ENCODE results near the gene SPTBN1. TPM values are rescaled to one million over a fixed set of nuclear protein-coding genes. Genes with fewer than 3 reads are reported as not detected.
A peak's percentile ranks its signal among the peaks of the same experiment; 100 is the strongest.

Gene SPTBN1
- total and polyA plus RNA-seq, 2 of the 4 experiments (the other 2 are of a cell fraction), result 49.1 to 241 TPM

DNA sequence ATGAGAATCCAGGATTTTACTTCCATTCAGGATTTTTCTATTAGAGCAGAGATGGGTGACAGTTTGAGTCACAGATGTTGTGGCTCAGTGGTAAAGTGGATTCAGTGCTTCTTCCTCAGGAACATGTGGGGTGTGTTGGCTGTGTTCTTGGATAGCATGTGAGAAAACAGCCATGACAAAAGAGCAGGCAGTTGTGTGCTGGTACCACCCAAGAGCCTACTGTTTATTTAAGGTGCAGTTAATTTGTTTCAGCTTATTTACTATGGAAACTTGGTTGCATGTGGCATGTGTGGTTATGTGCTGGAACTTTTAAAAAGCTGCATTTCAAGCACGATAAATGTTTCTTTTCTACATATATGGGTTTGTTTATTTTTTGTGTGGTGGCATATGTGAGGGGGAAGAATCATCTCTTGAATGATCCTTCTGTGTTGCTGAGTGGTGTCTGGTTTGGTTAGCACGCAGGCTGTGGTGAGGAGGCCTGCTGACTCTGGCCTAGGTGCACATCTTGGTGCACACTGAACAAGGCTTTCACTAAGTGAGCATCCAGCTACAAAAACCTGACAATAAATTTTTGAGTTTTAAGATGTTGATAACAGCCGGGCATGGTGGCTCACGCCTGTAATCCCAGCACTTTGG is 67.3 kb downstream of the SPTBN1 start:
- peaks cover 11% of the 10 kb centered on the region for H3K36me3 ChIP-seq (ENCODE audit: control insufficient read depth, insufficient read depth, low read length)
- H4K8ac ChIP-seq (ENCODE audit: low read depth in 2 of 2, low read length in 2 of 2), result no peak overlapping the region
- H4K20me1 ChIP-seq (ENCODE audit: insufficient read depth, low read length), result peaks cover 37% of the 10 kb centered on the region
- H3K27me3 ChIP-seq (ENCODE audit: control insufficient read depth, insufficient read depth, low read length), result no peaks in the 10 kb centered on the region
- intact Hi-C loops (cut with micrococcal nuclease) (loop anchor here (5.0 to 10.0 kb wide), 3 partner anchors 66 to 416 kb away; partner anchors contain the start of gene SPTBN1), in situ Hi-C loops (cut with MboI; ENCODE audit: low sequenced_read_pairs) (loop anchor here (10.0 kb wide), 1 partner anchor 181 kb away; no protein-coding TSS in a partner anchor), dilution Hi-C loops (cut with HindIII; ENCODE audit: low sequenced_read_pairs, unreplicated experiment) (no loop called here)
- no peak overlapping the region for H4K91ac ChIP-seq (ENCODE audit: insufficient read depth, low read depth, low read length)
- ATAC-seq (ENCODE audit: low read depth), result no peak
- peaks cover 41 to 80% of the 10 kb centered on the region in 2 experiments for H3K79me1 ChIP-seq (ENCODE audit: low read depth in 1 of 2, low read length in 2 of 2)
- POLR2A ChIA-PET (ENCODE audit: unreplicated experiment), result no interaction called here
- CTCF ChIA-PET, result interaction anchor here (0.8 to 2.1 kb wide), 4 partner anchors 10 to 416 kb away, joined by 3 to 6 read pairs (median 4); no protein-coding TSS in a partner anchor
- H3K14ac ChIP-seq (replicated peaks; ENCODE audit: low read depth, low read length), result no peak overlapping the region
- no TSS peak for BruUV-seq (replicated peaks)
- H3K9me1 ChIP-seq (ENCODE audit: insufficient read depth, low read length), result peaks cover 13% of the 10 kb centered on the region
- no peak overlapping the region for H2BK15ac ChIP-seq (ENCODE audit: low read depth, low read length)
- no peak overlapping the region for H3K27ac ChIP-seq (ENCODE audit: insufficient read depth, low read length)
- 0 out of 2 replicates have a peak overlapping the region, but pooled peaks have one; percentile 17 for H3K4ac ChIP-seq (ENCODE audit: low read depth, low read length)
- peaks cover 12% of the 10 kb centered on the region for H3K4me1 ChIP-seq (ENCODE audit: control insufficient read depth, insufficient read depth, low read length)
- WGBS, 2 experiments (ENCODE audit: extremely low coverage in 2 of 2, insufficient read length in 1 of 2), result no CpG with 5 or more reads among the region's 4 CpGs
- no peak overlapping the region for H2BK20ac ChIP-seq (ENCODE audit: low read depth, low read length)
- H3K4me3 ChIP-seq (ENCODE audit: insufficient read depth, low read depth, low read length), result no peak overlapping the region
- no peak overlapping the region for H4K5ac ChIP-seq (ENCODE audit: low read depth, low read length)
- no peak overlapping the region for H2BK120ac ChIP-seq (ENCODE audit: low read depth, low read length)
- no peak overlapping the region for H2BK5ac ChIP-seq (ENCODE audit: low read depth, low read length, poor library complexity, severe bottlenecking)
- no peaks in the 10 kb centered on the region for H3K9me3 ChIP-seq (ENCODE audit: control insufficient read depth, insufficient read depth, low read length)
- H2AFZ ChIP-seq (replicated peaks; ENCODE audit: low read length, poor library complexity), result no peak overlapping the region
- H3K18ac ChIP-seq (ENCODE audit: low read depth, low read length), result no peak overlapping the region
- TF ChIP-seq, protein P1, sequence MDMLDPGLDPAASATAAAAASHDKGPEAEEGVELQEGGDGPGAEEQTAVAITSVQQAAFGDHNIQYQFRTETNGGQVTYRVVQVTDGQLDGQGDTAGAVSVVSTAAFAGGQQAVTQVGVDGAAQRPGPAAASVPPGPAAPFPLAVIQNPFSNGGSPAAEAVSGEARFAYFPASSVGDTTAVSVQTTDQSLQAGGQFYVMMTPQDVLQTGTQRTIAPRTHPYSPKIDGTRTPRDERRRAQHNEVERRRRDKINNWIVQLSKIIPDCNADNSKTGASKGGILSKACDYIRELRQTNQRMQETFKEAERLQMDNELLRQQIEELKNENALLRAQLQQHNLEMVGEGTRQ (IDR thresholded peaks at IDR 0.05; ENCODE audit: low read depth, low read length), result no peak
- TF ChIP-seq MAZ (IDR thresholded peaks at IDR 0.05; ENCODE audit: borderline replicate concordance, low read depth, low read length), result no peak
- TF ChIP-seq CEBPB (IDR thresholded peaks at IDR 0.05; ENCODE audit: low read depth, low read length), result no peak
- TF ChIP-seq MAFK (IDR thresholded peaks at IDR 0.05; ENCODE audit: low read depth, low read length), result no peak
- TF ChIP-seq FOS (IDR thresholded peaks at IDR 0.05; ENCODE audit: low read depth, low read length), result no peak
- TF ChIP-seq CHD1 (IDR thresholded peaks at IDR 0.05; ENCODE audit: low read depth, low read length), result no peak
- TF ChIP-seq BHLHE40 (IDR thresholded peaks at IDR 0.05; ENCODE audit: low read depth, low read length), result no peak
- TF ChIP-seq NFE2L2 (IDR thresholded peaks at IDR 0.05; ENCODE audit: low read depth, low read length), result no peak
- TF ChIP-seq POLR2A (IDR thresholded peaks at IDR 0.05; ENCODE audit: low read depth, low read length), result no peak
- TF ChIP-seq CTCF (conservative IDR thresholded peaks at IDR 0.05; ENCODE audit: low read depth, low read length), result no peak
- TF ChIP-seq MXI1 (IDR thresholded peaks at IDR 0.05; ENCODE audit: borderline replicate concordance, low read depth, low read length), result no peak
- no peak for TF ChIP-seq RFX5 (IDR thresholded peaks at IDR 0.05; ENCODE audit: low read depth, low read length)
- no peak for TF ChIP-seq SMC3 (IDR thresholded peaks at IDR 0.05; ENCODE audit: low read depth, low read length)
- TF ChIP-seq RAD21 (IDR thresholded peaks at IDR 0.05; ENCODE audit: low read length), result no peak
- no peak for TF ChIP-seq RCOR1 (IDR thresholded peaks at IDR 0.05; ENCODE audit: insufficient replicate concordance, low read length)
- TF ChIP-seq, protein P2, sequence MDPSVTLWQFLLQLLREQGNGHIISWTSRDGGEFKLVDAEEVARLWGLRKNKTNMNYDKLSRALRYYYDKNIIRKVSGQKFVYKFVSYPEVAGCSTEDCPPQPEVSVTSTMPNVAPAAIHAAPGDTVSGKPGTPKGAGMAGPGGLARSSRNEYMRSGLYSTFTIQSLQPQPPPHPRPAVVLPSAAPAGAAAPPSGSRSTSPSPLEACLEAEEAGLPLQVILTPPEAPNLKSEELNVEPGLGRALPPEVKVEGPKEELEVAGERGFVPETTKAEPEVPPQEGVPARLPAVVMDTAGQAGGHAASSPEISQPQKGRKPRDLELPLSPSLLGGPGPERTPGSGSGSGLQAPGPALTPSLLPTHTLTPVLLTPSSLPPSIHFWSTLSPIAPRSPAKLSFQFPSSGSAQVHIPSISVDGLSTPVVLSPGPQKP (IDR thresholded peaks at IDR 0.05; ENCODE audit: borderline replicate concordance, low read depth, low read length), result no peak
- H2AK5ac ChIP-seq (ENCODE audit: low read depth, low read length), result peak overlapping the region; percentile 1; the same call in 1 of the 2 replicates
- DNase-seq, result no peak
- H2AK9ac ChIP-seq (replicated peaks; ENCODE audit: low read depth, low read length, poor library complexity), result no peak overlapping the region
- H3K4me2 ChIP-seq (ENCODE audit: low read depth, low read length), result no peak overlapping the region
- H3K23ac ChIP-seq (ENCODE audit: low read depth, low read length), result no peak overlapping the region
- H3K9ac ChIP-seq (ENCODE audit: low read depth, low read length), result no peak overlapping the region
- no peak overlapping the region for H3K56ac ChIP-seq (ENCODE audit: extremely low read depth, insufficient read depth, low read length)

Data from IMR-90 (cell line).